HG03175 (cell line): ENCODE measurements around the gene C4orf51.
A peak's percentile ranks its signal among the peaks of the same experiment; 100 is the strongest.

Source experiments
- ATAC-seq: cut with Tn5 transposase; IDR thresholded peaks from one replicate; pipeline ENCODE4 v1.9.1; 2021; ENCODE audit warnings: mild to moderate bottlenecking, moderate library complexity; ENCODE audit not compliant: unreplicated experiment

C4orf51 gene

GRCh38 chr4:145743641-145744040, 63.7 kb downstream of the C4orf51 start:
- ATAC-seq: no peak

GRCh38 chr4:145755802-145756201, 75.9 kb downstream of the C4orf51 start:
- no peak for ATAC-seq

GRCh38 chr4:145756244-145756643, 76.3 kb downstream of the C4orf51 start:
- no peak for ATAC-seq

GRCh38 chr4:145757188-145757587, 77.2 kb downstream of the C4orf51 start:
- no peak for ATAC-seq

- no peak for ATAC-seq
These were observed 80.2 kb downstream of the C4orf51 start for GRCh38 chr4:145760176-145760575.

GRCh38 chr4:145760961-145761929, 81.3 kb downstream of the C4orf51 start:
- no peak for ATAC-seq

GRCh38 chr4:145762719-145763118, 82.8 kb downstream of the C4orf51 start:
- no peak for ATAC-seq

GRCh38 chr4:145763399-145763798, 83.5 kb downstream of the C4orf51 start:
- ATAC-seq: no peak

GRCh38 chr4:145766273-145766672, 86.3 kb downstream of the C4orf51 start:
- ATAC-seq: no peak

- no peak for ATAC-seq
These were observed 89.6 kb downstream of the C4orf51 start for GRCh38 chr4:145769450-145770037.

GRCh38 chr4:145770124-145770523, 90.2 kb downstream of the C4orf51 start:
- ATAC-seq: no peak

- ATAC-seq: no peak
These were observed 92.4 kb downstream of the C4orf51 start for GRCh38 chr4:145772347-145772746.

GRCh38 chr4:145773581-145774234, 93.8 kb downstream of the C4orf51 start:
- ATAC-seq: peak; percentile 96

GRCh38 chr4:145774473-145774872, 94.5 kb downstream of the C4orf51 start:
- ATAC-seq: no peak

- no peak for ATAC-seq
These were observed 95.5 kb downstream of the C4orf51 start for GRCh38 chr4:145775406-145775805.

GRCh38 chr4:145776208-145776607, 96.3 kb downstream of the C4orf51 start:
- no peak for ATAC-seq

GRCh38 chr4:145779319-145779801, 99.4 kb downstream of the C4orf51 start:
- ATAC-seq: no peak

GRCh38 chr4:145781351-145781750, 101.4 kb downstream of the C4orf51 start:
- no peak for ATAC-seq
